ENCODE data around the gene NOD2. TPM values are rescaled to one million over a fixed set of nuclear protein-coding genes. Genes with fewer than 3 reads are reported as not detected.

Gene NOD2
- total and polyA plus RNA-seq, 8 donors: 0.79 to 15.2 (median 1.7) TPM

- H3K9me3 ChIP-seq: no peaks in the 10 kb centered on the region
- peaks cover 0 to 90% of the 10 kb centered on the region in 2 donors for H3K4me1 ChIP-seq
- TF ChIP-seq, protein P1, sequence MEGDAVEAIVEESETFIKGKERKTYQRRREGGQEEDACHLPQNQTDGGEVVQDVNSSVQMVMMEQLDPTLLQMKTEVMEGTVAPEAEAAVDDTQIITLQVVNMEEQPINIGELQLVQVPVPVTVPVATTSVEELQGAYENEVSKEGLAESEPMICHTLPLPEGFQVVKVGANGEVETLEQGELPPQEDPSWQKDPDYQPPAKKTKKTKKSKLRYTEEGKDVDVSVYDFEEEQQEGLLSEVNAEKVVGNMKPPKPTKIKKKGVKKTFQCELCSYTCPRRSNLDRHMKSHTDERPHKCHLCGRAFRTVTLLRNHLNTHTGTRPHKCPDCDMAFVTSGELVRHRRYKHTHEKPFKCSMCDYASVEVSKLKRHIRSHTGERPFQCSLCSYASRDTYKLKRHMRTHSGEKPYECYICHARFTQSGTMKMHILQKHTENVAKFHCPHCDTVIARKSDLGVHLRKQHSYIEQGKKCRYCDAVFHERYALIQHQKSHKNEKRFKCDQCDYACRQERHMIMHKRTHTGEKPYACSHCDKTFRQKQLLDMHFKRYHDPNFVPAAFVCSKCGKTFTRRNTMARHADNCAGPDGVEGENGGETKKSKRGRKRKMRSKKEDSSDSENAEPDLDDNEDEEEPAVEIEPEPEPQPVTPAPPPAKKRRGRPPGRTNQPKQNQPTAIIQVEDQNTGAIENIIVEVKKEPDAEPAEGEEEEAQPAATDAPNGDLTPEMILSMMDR (IDR thresholded peaks at IDR 0.05): no peak
- H3K36me3 ChIP-seq: peaks cover 0 to 19% of the 10 kb centered on the region in 2 donors
- no peaks in the 10 kb centered on the region for H3K27me3 ChIP-seq
- ATAC-seq (no peak), DNase-seq (no peak)
- intact Hi-C loops (cut with DNase I): no loop called here
- H3K4me3 ChIP-seq: no peak overlapping the region
- peak overlapping the region in 1 of 2 donors; percentile 50 for H3K27ac ChIP-seq
These were observed 19.6 kb downstream of the NOD2 start for GRCh38 chr16:50712956-50713355.

GRCh38 chr16:50717091-50717490, 23.7 kb downstream of the NOD2 start:
- DNase-seq (no peak), ATAC-seq (no peak)
- H3K27me3 ChIP-seq: no peaks in the 10 kb centered on the region
- H3K4me3 ChIP-seq: no peak overlapping the region
- TF ChIP-seq, protein P1 (IDR thresholded peaks at IDR 0.05): no peak
- H3K4me1 ChIP-seq: peaks cover 0 to 57% of the 10 kb centered on the region in 2 donors
- intact Hi-C loops (cut with DNase I): no loop called here
- H3K27ac ChIP-seq: no peak overlapping the region
- peaks cover 0 to 10% of the 10 kb centered on the region in 2 donors for H3K36me3 ChIP-seq
- H3K9me3 ChIP-seq: no peaks in the 10 kb centered on the region

GRCh38 chr16:50717494-50717893, 24.1 kb downstream of the NOD2 start:
- intact Hi-C loops (cut with DNase I): no loop called here
- no peak overlapping the region for H3K27ac ChIP-seq
- no peak for ATAC-seq

DNA sequence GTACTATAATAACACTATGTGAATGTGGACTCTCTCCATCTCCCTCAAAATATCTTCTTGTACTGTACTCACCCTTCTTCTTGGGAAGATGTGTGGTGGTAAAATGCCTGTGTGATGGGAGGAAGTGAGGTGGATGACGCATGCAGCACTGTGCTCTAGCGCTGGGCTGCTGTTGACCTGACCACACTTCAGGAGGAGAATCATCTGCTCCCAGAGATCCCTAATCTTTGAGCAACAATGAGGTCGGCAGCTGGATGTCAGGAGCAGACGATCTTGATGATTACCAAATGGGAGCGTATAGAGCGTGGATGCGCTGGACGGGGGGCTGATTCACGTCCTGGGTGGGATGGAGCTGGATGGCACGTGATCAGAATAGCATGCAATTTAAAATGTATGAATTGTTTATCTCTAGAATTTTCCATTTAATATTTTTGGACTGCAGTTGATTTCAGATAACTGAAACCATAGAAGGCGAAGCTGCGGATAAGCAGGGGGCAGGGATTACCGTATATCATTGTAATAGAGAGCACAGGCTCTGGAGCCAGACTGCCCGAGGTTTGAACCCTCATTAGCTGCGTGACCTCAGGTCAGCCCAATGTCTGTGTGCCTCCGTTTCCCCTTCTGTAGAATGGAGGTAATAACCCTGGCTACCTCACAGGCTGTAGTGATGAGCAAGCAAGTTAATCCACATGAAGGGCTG, 24.8 kb downstream of the NOD2 start:
- no peaks in the 10 kb centered on the region for H3K27me3 ChIP-seq
- H3K4me1 ChIP-seq: peaks cover 0 to 46% of the 10 kb centered on the region in 2 donors
- no peaks in the 10 kb centered on the region for H3K9me3 ChIP-seq
- no peak overlapping the region for H3K4me3 ChIP-seq
- ATAC-seq: no peak
- H3K36me3 ChIP-seq: peaks cover 0 to 18% of the 10 kb centered on the region in 2 donors
- intact Hi-C loops (cut with DNase I): no loop called here
- no peak overlapping the region for H3K27ac ChIP-seq
- no peak for DNase-seq
- TF ChIP-seq, protein P1 (IDR thresholded peaks at IDR 0.05): no peak

More at GRCh38 chr16:50717494-50717893, 24.1 kb downstream of the NOD2 start:
- H3K36me3 ChIP-seq: peaks cover 0 to 11% of the 10 kb centered on the region in 2 donors
- H3K4me3 ChIP-seq: no peak overlapping the region
- peaks cover 0 to 53% of the 10 kb centered on the region in 2 donors for H3K4me1 ChIP-seq
- no peaks in the 10 kb centered on the region for H3K27me3 ChIP-seq
- no peak for DNase-seq
- H3K9me3 ChIP-seq: no peaks in the 10 kb centered on the region
- TF ChIP-seq, protein P1 (IDR thresholded peaks at IDR 0.05): no peak

- TF ChIP-seq, protein P1 (IDR thresholded peaks at IDR 0.05): no peak
- Histone ChIP-seq H3K9me3 (peaks cover 0 to 1% of the 10 kb centered on the region in 2 donors), H3K27ac (no peak overlapping the region), H3K36me3 (peaks cover 0 to 24% of the 10 kb centered on the region in 2 donors), H3K4me1 (peaks cover 0 to 39% of the 10 kb centered on the region in 2 donors), H3K27me3 (no peaks in the 10 kb centered on the region), H3K4me3 (no peak overlapping the region)
- no peak for DNase-seq
- peak; percentile 74 for ATAC-seq
- intact Hi-C loops (cut with DNase I): no loop called here
These were observed 25.5 kb downstream of the NOD2 start for GRCh38 chr16:50718761-50719400.

All from left lung (tissue), 10 donors.